HAP-1 (cell line): ENCODE measurements around the gene CALY.

Source experiments
- DNase-seq, 2 experiments: peaks; one replicate each; pipeline ENCODE4 v3.0.0-alpha.2; 2016 to 2020; ENCODE audit warnings: low spot score in 2 of 2
- H3K27me3 ChIP-seq: fragments of 250-450 bp; sonication (Bioruptor Pico); 2 replicates; pipeline ENCODE4 v1.5.1; 2020; ENCODE audit warnings: low read depth, mild to moderate bottlenecking, moderate library complexity
- H3K36me3 ChIP-seq: fragments of 250-450 bp; sonication (Bioruptor Pico); replicated peaks from 2 replicates; pipeline ENCODE4 v1.5.1; 2020; ENCODE audit warnings: mild to moderate bottlenecking
- H3K4me1 ChIP-seq: fragments of 250-450 bp; sonication (Bioruptor Pico); 2 replicates; pipeline ENCODE4 v1.5.1; 2020; ENCODE audit warnings: mild to moderate bottlenecking
- H3K4me3 ChIP-seq: fragments of 250-450 bp; sonication (Bioruptor Pico); 2 replicates; pipeline ENCODE4 v1.5.1; 2020; ENCODE audit warnings: mild to moderate bottlenecking, moderate library complexity
- H3K9me3 ChIP-seq: fragments of 250-450 bp; sonication (Bioruptor Pico); 2 replicates; pipeline ENCODE4 v1.5.1; 2020; ENCODE audit warnings: mild to moderate bottlenecking, moderate library complexity
- in situ Hi-C: fragments of 300-500 bp; cut with MboI; formaldehyde crosslinking; loops from 3 replicates; pipeline ENCODE4 v1.14.3; 2020; ENCODE audit warnings: low sequenced_read_pairs, inconsistent platforms, mixed read lengths

CALY gene

GRCh38 chr10:133351408-133352318 is 15.0 kb upstream of the CALY start:
- DNase-seq, result no peak
- Histone ChIP-seq H3K4me1 (peaks cover 5% of the 10 kb centered on the region), H3K27me3 (no peaks in the 10 kb centered on the region), H3K9me3 (no peaks in the 10 kb centered on the region), H3K4me3 (no peak overlapping the region), H3K36me3 (peaks cover 13% of the 10 kb centered on the region)
- in situ Hi-C loops, result no loop called here

GRCh38 chr10:133350950-133351329 is 14.2 kb upstream of the CALY start:
- Histone ChIP-seq H3K27me3 (no peaks in the 10 kb centered on the region), H3K9me3 (no peaks in the 10 kb centered on the region), H3K36me3 (peaks cover 6% of the 10 kb centered on the region), H3K4me3 (no peak overlapping the region), H3K4me1 (no peaks in the 10 kb centered on the region)
- DNase-seq, result no peak
- in situ Hi-C loops, result no loop called here

- in situ Hi-C loops, result no loop called here
Observed at GRCh38 chr10:133350283-133350949, 13.7 kb upstream of the CALY start.

GRCh38 chr10:133349577-133350011 is 12.9 kb upstream of the CALY start:
- Histone ChIP-seq H3K36me3 (no peaks in the 10 kb centered on the region), H3K9me3 (no peaks in the 10 kb centered on the region; the same call in 1 of the 2 replicates), H3K27me3 (no peaks in the 10 kb centered on the region), H3K4me3 (no peak overlapping the region), H3K4me1 (no peaks in the 10 kb centered on the region)
- no peak for DNase-seq
- in situ Hi-C loops, result no loop called here

More at GRCh38 chr10:133350283-133350949, 13.7 kb upstream of the CALY start:
- Histone ChIP-seq H3K4me1 (no peaks in the 10 kb centered on the region), H3K36me3 (peaks cover under 1% of the 10 kb centered on the region), H3K27me3 (no peaks in the 10 kb centered on the region), H3K4me3 (no peak overlapping the region), H3K9me3 (no peaks in the 10 kb centered on the region)
- no peak for DNase-seq

GRCh38 chr10:133349160-133349568 is 12.5 kb upstream of the CALY start:
- H3K27me3 ChIP-seq, result no peaks in the 10 kb centered on the region
- H3K9me3 ChIP-seq, result no peaks in the 10 kb centered on the region; the same call in 1 of the 2 replicates
- in situ Hi-C loops, result no loop called here
- H3K4me1 ChIP-seq, result no peaks in the 10 kb centered on the region
- H3K4me3 ChIP-seq, result no peak overlapping the region
- H3K36me3 ChIP-seq, result no peaks in the 10 kb centered on the region
- DNase-seq, result no peak

GRCh38 chr10:133347710-133348517 is 11.2 kb upstream of the CALY start:
- no peak for DNase-seq
- H3K4me1 ChIP-seq, result no peaks in the 10 kb centered on the region
- H3K27me3 ChIP-seq, result no peaks in the 10 kb centered on the region
- in situ Hi-C loops, result no loop called here
- H3K9me3 ChIP-seq, result no peaks in the 10 kb centered on the region; the same call in 1 of the 2 replicates
- H3K36me3 ChIP-seq, result no peaks in the 10 kb centered on the region
- no peak overlapping the region for H3K4me3 ChIP-seq

- DNase-seq, result no peak
- in situ Hi-C loops, result no loop called here
- no peaks in the 10 kb centered on the region for H3K36me3 ChIP-seq
- H3K4me3 ChIP-seq, result no peak overlapping the region
- H3K27me3 ChIP-seq, result no peaks in the 10 kb centered on the region
- H3K9me3 ChIP-seq, result no peaks in the 10 kb centered on the region; the same call in 1 of the 2 replicates
- H3K4me1 ChIP-seq, result no peaks in the 10 kb centered on the region
Observed at GRCh38 chr10:133346413-133346812, 9.7 kb upstream of the CALY start.

- DNase-seq, result no peak
- in situ Hi-C loops, result no loop called here
- Histone ChIP-seq H3K4me3 (no peak overlapping the region), H3K36me3 (no peaks in the 10 kb centered on the region), H3K9me3 (no peaks in the 10 kb centered on the region; the same call in 1 of the 2 replicates), H3K27me3 (no peaks in the 10 kb centered on the region), H3K4me1 (no peaks in the 10 kb centered on the region)
Observed at GRCh38 chr10:133344236-133344635, 7.5 kb upstream of the CALY start.

GRCh38 chr10:133343558-133343957 is 6.9 kb upstream of the CALY start:
- no peaks in the 10 kb centered on the region for H3K4me1 ChIP-seq
- no peaks in the 10 kb centered on the region for H3K36me3 ChIP-seq
- no peak overlapping the region for H3K4me3 ChIP-seq
- in situ Hi-C loops, result no loop called here
- DNase-seq, result no peak
- no peaks in the 10 kb centered on the region; the same call in 1 of the 2 replicates for H3K9me3 ChIP-seq
- no peaks in the 10 kb centered on the region for H3K27me3 ChIP-seq

GRCh38 chr10:133342942-133343341 is 6.2 kb upstream of the CALY start:
- Histone ChIP-seq H3K36me3 (no peaks in the 10 kb centered on the region), H3K9me3 (no peaks in the 10 kb centered on the region; the same call in 1 of the 2 replicates), H3K4me3 (no peak overlapping the region), H3K4me1 (no peaks in the 10 kb centered on the region), H3K27me3 (no peaks in the 10 kb centered on the region)
- no peak for DNase-seq
- in situ Hi-C loops, result no loop called here

- Histone ChIP-seq H3K9me3 (no peaks in the 10 kb centered on the region; the same call in 1 of the 2 replicates), H3K36me3 (no peaks in the 10 kb centered on the region), H3K4me1 (no peaks in the 10 kb centered on the region), H3K4me3 (no peak overlapping the region), H3K27me3 (peaks cover 5% of the 10 kb centered on the region)
- in situ Hi-C loops, result no loop called here
- no peak for DNase-seq
Observed at GRCh38 chr10:133341983-133342382, 5.3 kb upstream of the CALY start.

- no peak for DNase-seq
- Histone ChIP-seq H3K4me1 (no peaks in the 10 kb centered on the region; the same call in 1 of the 2 replicates), H3K27me3 (peaks cover 26% of the 10 kb centered on the region), H3K4me3 (no peak overlapping the region), H3K9me3 (no peaks in the 10 kb centered on the region), H3K36me3 (no peaks in the 10 kb centered on the region)
- in situ Hi-C loops, result no loop called here
Observed at GRCh38 chr10:133339708-133340380, 3.1 kb upstream of the CALY start.
